ENCODE data around the gene SLC35G6. TPM values are rescaled to one million over a fixed set of nuclear protein-coding genes. Genes with fewer than 3 reads are reported as not detected.
A peak's percentile ranks its signal among the peaks of the same experiment; 100 is the strongest.
"Not testable (repeated sequence)": the region's sequence is repeated elsewhere in the genome, so short reads cannot be mapped to it uniquely, and the experiment has no call there.

The SLC35G6 gene
- total RNA-seq, 1 donor from 2014 or later, result not detected

GRCh38 chr17:7466639-7467341, 14.5 kb upstream of the SLC35G6 start:
- H3K9me3 Mint-ChIP-seq, result no peaks in the 10 kb centered on the region
- H3K36me3 Mint-ChIP-seq (ENCODE audit: low read depth), result peaks cover 10% of the 10 kb centered on the region
- H3K4me3 Mint-ChIP-seq, result no peak overlapping the region
- H3K27ac Mint-ChIP-seq, result peak overlapping the region; percentile 16
- H3K27me3 Mint-ChIP-seq, result no peaks in the 10 kb centered on the region
- intact Hi-C loops (cut with micrococcal nuclease), result no loop called here
- peak; percentile 51 for DNase-seq
- H3K4me1 Mint-ChIP-seq, result peaks cover 4% of the 10 kb centered on the region

- no peak overlapping the region for H3K27ac Mint-ChIP-seq
These were observed 13.7 kb upstream of the SLC35G6 start for GRCh38 chr17:7467498-7467897.

GRCh38 chr17:7468290-7468689, 13.0 kb upstream of the SLC35G6 start:
- H3K4me3 Mint-ChIP-seq, result no peak overlapping the region
- intact Hi-C loops (cut with micrococcal nuclease), result no loop called here
- H3K9me3 Mint-ChIP-seq, result no peaks in the 10 kb centered on the region
- no peak for DNase-seq
- H3K27me3 Mint-ChIP-seq, result no peaks in the 10 kb centered on the region
- no peak overlapping the region for H3K27ac Mint-ChIP-seq
- H3K36me3 Mint-ChIP-seq (ENCODE audit: low read depth), result peaks cover 10% of the 10 kb centered on the region
- peaks cover 7% of the 10 kb centered on the region for H3K4me1 Mint-ChIP-seq

More at GRCh38 chr17:7467498-7467897, 13.7 kb upstream of the SLC35G6 start:
- DNase-seq, result no peak
- H3K36me3 Mint-ChIP-seq (ENCODE audit: low read depth), result peaks cover 10% of the 10 kb centered on the region
- intact Hi-C loops (cut with micrococcal nuclease), result no loop called here
- H3K9me3 Mint-ChIP-seq, result no peaks in the 10 kb centered on the region
- H3K4me3 Mint-ChIP-seq, result no peak overlapping the region
- peaks cover 7% of the 10 kb centered on the region for H3K4me1 Mint-ChIP-seq
- H3K27me3 Mint-ChIP-seq, result no peaks in the 10 kb centered on the region

- H3K4me3 Mint-ChIP-seq, result no peak overlapping the region
- no peaks in the 10 kb centered on the region for H3K9me3 Mint-ChIP-seq
- no peaks in the 10 kb centered on the region for H3K27me3 Mint-ChIP-seq
- H3K27ac Mint-ChIP-seq, result no peak overlapping the region
- H3K4me1 Mint-ChIP-seq, result peaks cover 7% of the 10 kb centered on the region
- DNase-seq, result no peak
- peaks cover 10% of the 10 kb centered on the region for H3K36me3 Mint-ChIP-seq (ENCODE audit: low read depth)
- intact Hi-C loops (cut with micrococcal nuclease), result no loop called here
These were observed 12.3 kb upstream of the SLC35G6 start for GRCh38 chr17:7468804-7469389.

GRCh38 chr17:7469843-7470242, 11.4 kb upstream of the SLC35G6 start:
- intact Hi-C loops (cut with micrococcal nuclease); H3K36me3 Mint-ChIP-seq (ENCODE audit: low read depth); DNase-seq; H3K27me3 Mint-ChIP-seq; H3K4me3 Mint-ChIP-seq; H3K9me3 Mint-ChIP-seq; H3K27ac Mint-ChIP-seq; H3K4me1 Mint-ChIP-seq: not testable (repeated sequence)

- H3K4me3 Mint-ChIP-seq; H3K27me3 Mint-ChIP-seq; H3K36me3 Mint-ChIP-seq (ENCODE audit: low read depth); intact Hi-C loops (cut with micrococcal nuclease); H3K9me3 Mint-ChIP-seq; H3K4me1 Mint-ChIP-seq; H3K27ac Mint-ChIP-seq; DNase-seq: not testable (repeated sequence)
These were observed 10.7 kb upstream of the SLC35G6 start for GRCh38 chr17:7470457-7470973.

- no peak for DNase-seq
- Mint-ChIP-seq H3K4me3 (no peak overlapping the region), H3K9me3 (no peaks in the 10 kb centered on the region), H3K27me3 (no peaks in the 10 kb centered on the region), H3K27ac (no peak overlapping the region), H3K36me3 (ENCODE audit: low read depth) (peaks cover 8% of the 10 kb centered on the region), H3K4me1 (peaks cover 17% of the 10 kb centered on the region)
- intact Hi-C loops (cut with micrococcal nuclease), result no loop called here
These were observed 9.5 kb upstream of the SLC35G6 start for GRCh38 chr17:7471729-7472128.

GRCh38 chr17:7474767-7475166, 6.5 kb upstream of the SLC35G6 start:
- intact Hi-C loops (cut with micrococcal nuclease); H3K27me3 Mint-ChIP-seq; H3K36me3 Mint-ChIP-seq (ENCODE audit: low read depth); H3K4me3 Mint-ChIP-seq; DNase-seq; H3K27ac Mint-ChIP-seq; H3K9me3 Mint-ChIP-seq: not testable (repeated sequence)
- peaks cover 36% of the 10 kb centered on the region for H3K4me1 Mint-ChIP-seq

GRCh38 chr17:7475764-7476422, 5.4 kb upstream of the SLC35G6 start:
- DNase-seq, result no peak
- intact Hi-C loops (cut with micrococcal nuclease), result no loop called here
- Mint-ChIP-seq H3K4me1 (peaks cover 43% of the 10 kb centered on the region), H3K4me3 (no peak overlapping the region), H3K27me3 (no peaks in the 10 kb centered on the region), H3K27ac (no peak overlapping the region), H3K36me3 (ENCODE audit: low read depth) (peaks cover 7% of the 10 kb centered on the region), H3K9me3 (no peaks in the 10 kb centered on the region)

- peaks cover 43% of the 10 kb centered on the region for H3K4me1 Mint-ChIP-seq
- intact Hi-C loops (cut with micrococcal nuclease), result no loop called here
- H3K27me3 Mint-ChIP-seq, result no peaks in the 10 kb centered on the region
- peak overlapping the region; percentile 43 for H3K27ac Mint-ChIP-seq
- H3K9me3 Mint-ChIP-seq, result no peaks in the 10 kb centered on the region
- peaks cover 7% of the 10 kb centered on the region for H3K36me3 Mint-ChIP-seq (ENCODE audit: low read depth)
- peak overlapping the region; percentile 4 for H3K4me3 Mint-ChIP-seq
- DNase-seq, result no peak
These were observed 4.8 kb upstream of the SLC35G6 start for GRCh38 chr17:7476494-7476893.

GRCh38 chr17:7476951-7477350, 4.3 kb upstream of the SLC35G6 start:
- no peaks in the 10 kb centered on the region for H3K9me3 Mint-ChIP-seq
- H3K27me3 Mint-ChIP-seq, result no peaks in the 10 kb centered on the region
- peak overlapping the region; percentile 4 for H3K4me3 Mint-ChIP-seq
- H3K27ac Mint-ChIP-seq, result no peak overlapping the region
- H3K36me3 Mint-ChIP-seq (ENCODE audit: low read depth), result peaks cover 7% of the 10 kb centered on the region
- peaks cover 41% of the 10 kb centered on the region for H3K4me1 Mint-ChIP-seq
- intact Hi-C loops (cut with micrococcal nuclease), result no loop called here
- DNase-seq, result no peak

GRCh38 chr17:7477392-7478275, 3.6 kb upstream of the SLC35G6 start:
- H3K27me3 Mint-ChIP-seq, result no peaks in the 10 kb centered on the region
- H3K27ac Mint-ChIP-seq, result peak overlapping the region; percentile 78
- no peak for DNase-seq
- peaks cover 7% of the 10 kb centered on the region for H3K36me3 Mint-ChIP-seq (ENCODE audit: low read depth)
- H3K4me1 Mint-ChIP-seq, result peaks cover 45% of the 10 kb centered on the region
- H3K4me3 Mint-ChIP-seq, result peak overlapping the region; percentile 90
- H3K9me3 Mint-ChIP-seq, result no peaks in the 10 kb centered on the region
- intact Hi-C loops (cut with micrococcal nuclease), result loop anchor here (1.0 kb wide), 1 partner anchor 21 kb away; no protein-coding TSS in a partner anchor

All from activated CD4-positive, alpha-beta T cell treated with anti-CD3 and anti-CD28 coated beads, Interleukin-2, amount 10 ng/mL, durations not matched to agents 24 days and 14 days (primary cell).